ENCODE results near the gene NTHL1.
"Not testable (repeated sequence)": the region's sequence is repeated elsewhere in the genome, so short reads cannot be mapped to it uniquely, and the experiment has no call there.

The NTHL1 gene

GRCh38 chr16:2027024-2028010, 20.3 kb downstream of the NTHL1 start:
- DNase-seq, result no peak

- DNase-seq, result no peak
Measured at GRCh38 chr16:2026461-2027023, 21.1 kb downstream of the NTHL1 start, which contains the start of gene NHERF2. Gene NHERF2, plus strand, starts transcription at chr16:2026902. Its CDS starts 104 bp downstream, at chr16:2027006.

GRCh38 chr16:2025878-2026460, 21.7 kb downstream of the NTHL1 start:
- no peak for DNase-seq

GRCh38 chr16:2025251-2025650, 22.4 kb downstream of the NTHL1 start:
- DNase-seq, result no peak

- no peak for DNase-seq
Measured at GRCh38 chr16:2024032-2024420, 23.6 kb downstream of the NTHL1 start.

- peak; percentile 93 for DNase-seq
Measured at GRCh38 chr16:2023092-2024031, 24.3 kb downstream of the NTHL1 start.

- no peak for DNase-seq
Measured at GRCh38 chr16:2022723-2023091, 24.9 kb downstream of the NTHL1 start.

GRCh38 chr16:2019921-2020831, 27.5 kb downstream of the NTHL1 start:
- no peak for DNase-seq

- DNase-seq, result peak; percentile 43
Measured at GRCh38 chr16:2019518-2019920, 28.1 kb downstream of the NTHL1 start, which contains the start of gene NPW. Gene NPW, plus strand, starts transcription at chr16:2019785.

GRCh38 chr16:2016407-2016922, 31.2 kb downstream of the NTHL1 start:
- no peak for DNase-seq

GRCh38 chr16:2015947-2016208, 31.8 kb downstream of the NTHL1 start:
- no peak for DNase-seq

- no peak for DNase-seq
Measured at GRCh38 chr16:2015117-2015946, 32.3 kb downstream of the NTHL1 start.

GRCh38 chr16:2013527-2013926, 34.1 kb downstream of the NTHL1 start:
- no peak for DNase-seq

GRCh38 chr16:2011726-2012125, 35.9 kb downstream of the NTHL1 start:
- not testable (repeated sequence) for DNase-seq

- DNase-seq, result peak; percentile 75
Measured at GRCh38 chr16:2009791-2010510, 37.7 kb downstream of the NTHL1 start, which contains the start of gene ZNF598. Gene ZNF598, minus strand, starts transcription at chr16:2009821.

GRCh38 chr16:2009164-2009711, 38.4 kb downstream of the NTHL1 start:
- no peak for DNase-seq

GRCh38 chr16:2008631-2009163, 38.9 kb downstream of the NTHL1 start:
- DNase-seq, result peak; percentile 46

- peak; percentile 34 for DNase-seq
Measured at GRCh38 chr16:2008009-2008526, 39.6 kb downstream of the NTHL1 start.
